GDM1 (cell line): Measurements from ENCODE around the gene MLKL.

Source experiments
- DNase-seq: peaks from one replicate; lab custom pipeline; 2025; lab: John Stamatoyannopoulos, UW

The MLKL gene

DNA sequence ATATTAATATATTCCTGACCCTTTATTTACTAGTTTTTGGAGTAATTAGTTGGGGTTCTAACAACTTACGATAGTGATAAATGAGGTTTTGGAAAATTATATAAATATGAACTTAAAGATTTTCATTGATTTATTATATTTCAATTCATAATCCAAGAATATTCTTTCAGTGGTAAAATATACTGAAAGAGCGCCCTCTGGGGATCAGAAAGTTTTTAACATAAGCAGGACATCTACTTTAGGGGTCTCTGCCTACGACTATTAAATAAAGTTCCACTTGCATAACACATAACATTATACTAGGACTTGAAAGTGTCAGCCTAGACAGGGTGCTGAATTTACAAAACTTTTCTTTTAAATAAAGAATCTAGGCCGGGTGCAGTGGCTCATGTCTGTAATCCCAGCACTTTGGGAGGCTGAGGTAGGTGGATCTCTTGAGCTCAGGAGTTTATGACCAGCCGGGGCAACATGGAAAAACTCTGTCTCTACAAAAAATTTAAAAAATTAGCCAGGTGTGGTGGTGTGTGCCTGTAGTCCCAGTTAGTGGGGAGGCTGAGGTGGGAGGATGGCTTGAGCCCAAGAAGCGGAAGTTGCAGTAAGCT, 49.6 kb downstream of the MLKL start:
- no peak for DNase-seq

DNA sequence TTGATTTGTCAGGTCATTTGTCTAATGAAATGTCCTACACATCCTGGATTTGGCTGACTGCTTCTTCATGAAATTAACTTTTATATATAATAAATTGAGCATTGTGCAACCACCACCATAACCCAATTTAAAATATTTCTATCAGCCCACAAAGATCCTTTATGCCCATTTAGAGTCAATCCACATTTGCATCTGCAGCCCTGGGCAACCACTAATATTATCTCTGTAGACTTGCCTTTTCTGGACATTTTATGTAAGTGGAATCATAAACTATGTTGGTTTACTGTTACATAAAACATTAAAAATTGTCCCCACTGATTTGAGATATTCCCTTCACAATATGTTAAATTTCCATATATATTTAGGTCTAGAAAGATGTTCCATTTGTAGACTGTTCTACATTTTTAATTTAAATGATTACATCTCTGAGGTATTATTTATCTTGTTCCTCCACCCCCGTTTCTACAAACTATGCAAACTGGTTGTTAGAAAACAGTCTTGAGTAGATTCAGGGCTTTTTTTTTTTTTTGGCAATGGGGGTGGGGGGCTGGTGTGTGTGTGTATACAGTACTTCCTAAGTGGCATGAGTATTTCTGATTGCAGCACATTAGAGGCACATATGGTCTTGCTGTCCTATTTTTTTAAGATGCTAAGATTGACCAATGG, 50.7 kb downstream of the MLKL start:
- no peak for DNase-seq

DNA sequence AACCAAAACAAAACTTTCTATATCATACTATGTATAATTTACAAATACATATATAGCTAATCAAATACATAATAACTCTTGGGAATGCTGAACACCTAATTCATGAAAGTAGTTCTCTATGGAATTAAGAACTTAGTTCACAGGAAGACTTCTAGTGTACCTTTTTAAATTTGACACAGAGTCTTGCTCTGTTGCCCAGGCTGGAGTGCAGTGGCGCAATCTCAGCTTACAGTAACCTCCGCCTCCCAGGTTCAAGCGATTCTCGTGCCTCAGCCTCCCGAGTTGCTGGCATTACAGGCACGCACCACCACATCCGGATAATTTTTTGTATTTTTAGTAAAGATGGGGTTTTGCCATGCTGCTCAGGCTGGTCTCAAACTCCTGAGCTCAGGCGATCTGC, 58.7 kb downstream of the MLKL start:
- DNase-seq: no peak

GRCh38 chr16:74637742-74638453, 62.8 kb downstream of the MLKL start:
- no peak for DNase-seq

GRCh38 chr16:74635303-74635702, 65.4 kb downstream of the MLKL start:
- no peak for DNase-seq

GRCh38 chr16:74633686-74634085, 67.0 kb downstream of the MLKL start:
- no peak for DNase-seq

- no peak for DNase-seq
These were observed 73.0 kb downstream of the MLKL start for GRCh38 chr16:74627506-74628220.

DNA sequence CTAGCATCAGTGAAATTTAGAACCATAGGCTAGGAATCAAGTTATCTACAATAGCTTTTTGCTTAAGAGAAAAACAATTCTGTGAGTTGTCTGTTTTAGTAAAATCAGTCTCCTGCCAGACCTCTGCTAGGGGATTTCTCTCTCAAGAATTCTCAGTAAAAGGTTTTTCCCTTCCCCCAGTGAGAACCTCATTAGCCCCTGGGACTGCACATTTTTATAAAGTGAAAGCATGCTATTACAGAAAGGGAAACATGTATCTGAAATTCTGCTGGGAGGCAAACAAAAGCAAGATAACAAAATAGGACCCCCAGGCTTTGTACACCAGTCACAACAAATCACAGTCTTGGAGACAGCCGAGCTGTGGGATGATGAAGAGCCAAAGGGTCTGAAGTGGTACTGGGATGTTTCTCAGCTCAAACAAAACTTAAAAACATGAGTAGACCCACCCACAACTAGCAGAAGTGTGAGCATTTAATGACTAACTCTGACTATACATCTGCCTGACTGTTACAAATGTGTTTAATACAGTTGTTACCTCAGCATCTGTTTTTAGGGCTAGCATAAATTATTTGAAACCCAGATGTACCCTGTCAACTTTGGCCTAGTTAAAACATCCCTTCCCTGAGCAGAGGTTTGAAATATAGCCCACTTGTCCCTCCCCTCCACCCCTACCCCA, 73.8 kb downstream of the MLKL start:
- no peak for DNase-seq

DNA sequence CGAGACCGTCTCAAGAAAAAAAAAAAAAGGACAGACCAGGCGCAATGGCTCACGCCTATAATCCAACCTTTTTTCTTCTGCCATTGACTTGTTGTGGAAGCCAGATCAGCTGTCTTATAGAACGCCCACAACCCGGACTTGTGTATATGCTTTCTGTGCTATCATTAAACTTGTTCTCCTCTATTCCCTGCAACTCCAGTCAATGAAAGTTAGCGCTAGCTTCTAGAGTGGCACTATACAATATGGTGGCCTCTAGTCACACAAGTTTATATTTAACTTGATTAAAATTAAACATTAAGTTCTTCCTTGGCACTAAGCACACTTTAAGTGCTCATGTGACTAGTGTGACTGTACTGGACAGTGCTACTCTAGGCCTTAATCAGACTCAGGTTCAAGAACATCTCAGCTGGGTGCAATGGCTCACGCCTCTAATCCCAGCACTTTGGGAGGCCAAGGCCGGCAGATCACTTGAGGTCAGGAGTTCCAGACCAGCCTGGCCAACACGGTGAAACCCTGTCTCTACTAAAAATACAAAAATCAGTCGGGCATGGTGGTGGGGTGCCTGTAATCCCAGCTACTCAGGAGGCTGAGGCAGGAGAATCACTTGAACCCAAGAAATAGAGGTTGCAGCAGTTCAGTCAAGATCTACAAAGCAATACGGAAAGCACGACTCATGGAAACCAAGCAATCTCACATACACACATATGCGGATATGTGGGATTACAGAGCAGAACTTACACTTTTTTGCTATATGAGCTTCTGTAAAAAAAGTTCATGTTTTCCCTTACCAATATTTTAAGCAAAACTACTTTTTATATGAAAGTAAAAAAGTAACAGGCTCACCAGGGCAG, 74.9 kb downstream of the MLKL start:
- DNase-seq: no peak

DNA sequence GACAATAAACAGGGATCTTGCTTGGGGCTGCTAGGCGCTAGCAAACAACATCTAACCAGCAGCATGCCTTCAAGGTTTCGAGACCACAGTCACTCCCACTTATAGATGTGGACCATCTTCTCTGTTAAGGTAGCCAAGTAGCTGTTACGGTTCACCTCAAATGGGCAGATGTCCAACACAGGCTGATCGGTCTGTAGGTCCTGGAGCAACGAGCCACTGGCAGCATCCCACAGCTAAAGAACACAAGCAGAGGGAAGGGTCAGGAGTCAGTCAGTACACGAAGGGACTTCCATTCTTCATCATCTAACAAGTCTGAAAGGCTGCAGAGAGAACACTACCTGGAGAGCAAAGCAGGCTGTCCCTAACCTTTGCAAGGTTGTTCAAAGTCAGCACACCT, 76.8 kb downstream of the MLKL start:
- no peak for DNase-seq

DNA sequence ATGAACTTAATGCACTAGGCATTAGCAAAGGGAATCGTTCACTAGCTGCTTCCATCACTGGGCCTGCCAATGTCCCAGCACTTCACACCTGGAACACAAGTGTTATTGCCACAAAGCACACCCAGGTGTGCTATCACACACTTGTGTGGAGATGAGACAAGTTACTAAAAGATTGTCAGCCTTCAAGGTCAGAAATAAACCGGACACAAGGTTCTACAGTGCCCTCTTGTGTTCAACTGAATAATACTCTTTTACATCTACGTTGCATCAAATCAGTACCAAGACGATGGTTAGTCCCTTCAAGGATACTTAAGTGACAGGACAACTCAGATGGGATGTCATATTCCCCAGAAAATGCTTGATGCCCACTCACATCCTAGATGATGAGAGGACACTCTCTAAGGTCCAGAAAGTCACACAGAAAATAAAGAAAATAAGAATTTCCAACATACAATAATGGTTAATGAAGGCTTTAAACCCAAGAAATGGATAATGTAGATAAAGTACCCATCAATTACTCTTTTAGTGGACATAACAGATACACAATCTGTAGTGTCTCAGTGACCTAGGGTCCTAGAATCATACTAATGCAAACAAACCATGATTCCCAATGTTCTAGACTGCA, 77.3 kb downstream of the MLKL start:
- DNase-seq: no peak

GRCh38 chr16:74622005-74622404, 78.7 kb downstream of the MLKL start:
- DNase-seq: no peak
